IMR-90 (cell line): ENCODE data around the gene ITIH2. TPM values are rescaled to one million over a fixed set of nuclear protein-coding genes. Genes with fewer than 3 reads are reported as not detected.

Source experiments
- ATAC-seq: fragments of 200-7000 bp; cut with Tn5 transposase; 2 replicates; pipeline ENCODE4 v1.9.1; 2020; ENCODE audit warnings: low read depth, mild to moderate bottlenecking, moderate library complexity
- BruUV-seq: library from RNA; stranded (reverse); fragments of 400-500 nt; replicated peaks from 2 replicates; lab custom pipeline; 2021; lab: Mats Ljungman, UMichigan
- CTCF ChIA-PET: fragments of 300-600 bp; formaldehyde crosslinking; extraction: SDS; loops from one replicate; lab custom pipeline; 2021; ENCODE audit warnings: antibody characterized with exemption; lab: Yijun Ruan, JAX
- POLR2A ChIA-PET: fragments of 300-600 bp; sonication (Branson Sonifier 250); formaldehyde crosslinking; loops from one replicate; lab custom pipeline; 2022; ENCODE audit warnings: antibody characterized with exemption; ENCODE audit not compliant: unreplicated experiment; lab: Charles Lee
- DNase-seq: peaks from one replicate; pipeline ENCODE4 v3.0.0; 2013
- H2AFZ ChIP-seq: replicated peaks from 2 replicates; pipeline ENCODE3; 2013; ENCODE audit warnings: low read length, mild to moderate bottlenecking; ENCODE audit not compliant: poor library complexity
- H2AK5ac ChIP-seq: 2 replicates; pipeline ENCODE4 v1.6.1; 2013; ENCODE audit warnings: low read depth, low read length, inconsistent platforms
- H2AK9ac ChIP-seq: replicated peaks from 2 replicates; pipeline ENCODE3; 2013; ENCODE audit warnings: mild to moderate bottlenecking, low read depth, low read length, moderate library complexity; ENCODE audit not compliant: poor library complexity
- H2BK120ac ChIP-seq: 2 replicates; pipeline ENCODE4 v1.6.1; 2013; ENCODE audit warnings: low read depth, low read length, inconsistent platforms
- H2BK15ac ChIP-seq: 3 replicates; pipeline ENCODE4 v1.6.1; 2013; ENCODE audit warnings: low read depth, low read length, inconsistent platforms
- H2BK20ac ChIP-seq: 2 replicates; pipeline ENCODE4 v1.6.1; 2013; ENCODE audit warnings: low read depth, mild to moderate bottlenecking, inconsistent platforms, low read length, moderate library complexity
- H2BK5ac ChIP-seq: 2 replicates; pipeline ENCODE4 v1.6.1; 2013; ENCODE audit warnings: mild to moderate bottlenecking, low read depth, low read length, inconsistent platforms; ENCODE audit not compliant: poor library complexity, severe bottlenecking
- H3K14ac ChIP-seq: replicated peaks from 2 replicates; pipeline ENCODE4 v1.6.1; 2013; ENCODE audit warnings: low read depth, low read length, inconsistent platforms
- H3K18ac ChIP-seq: 2 replicates; pipeline ENCODE4 v1.6.1; 2013; ENCODE audit warnings: low read depth, low read length, control low read depth
- H3K23ac ChIP-seq: 2 replicates; pipeline ENCODE4 v1.6.1; 2013; ENCODE audit warnings: low read depth, low read length, inconsistent platforms
- H3K27ac ChIP-seq: 2 replicates; pipeline ENCODE4 v1.5.1; 2013; ENCODE audit warnings: mild to moderate bottlenecking, control low read depth, low read length; ENCODE audit not compliant: insufficient read depth
- H3K27me3 ChIP-seq: 2 replicates; pipeline ENCODE4 v1.6.1; 2013; ENCODE audit warnings: low read length; ENCODE audit not compliant: control insufficient read depth, insufficient read depth
- H3K36me3 ChIP-seq: 2 replicates; pipeline ENCODE4 v1.6.1; 2013; ENCODE audit warnings: low read length, mixed read lengths; ENCODE audit not compliant: control insufficient read depth, insufficient read depth
- H3K4ac ChIP-seq: 2 replicates; pipeline ENCODE4 v1.6.1; 2013; ENCODE audit warnings: low read depth, low read length, inconsistent platforms
- H3K4me1 ChIP-seq: 2 replicates; pipeline ENCODE4 v1.6.1; 2013; ENCODE audit warnings: low read length, mixed read lengths; ENCODE audit not compliant: control insufficient read depth, insufficient read depth
- H3K4me2 ChIP-seq: 2 replicates; pipeline ENCODE4 v1.6.1; 2013; ENCODE audit warnings: low read depth, mild to moderate bottlenecking, control low read depth, low read length, moderate library complexity
- H3K4me3 ChIP-seq: 2 replicates; pipeline ENCODE4 v1.5.1; 2013; ENCODE audit warnings: low read depth, mild to moderate bottlenecking, control low read depth, low read length, moderate library complexity; ENCODE audit not compliant: insufficient read depth
- H3K56ac ChIP-seq: 2 replicates; pipeline ENCODE4 v1.6.1; 2013; ENCODE audit warnings: low read length, inconsistent platforms; ENCODE audit not compliant: insufficient read depth; ENCODE audit errors: extremely low read depth
- H3K79me1 ChIP-seq, 2 experiments: 2 replicates each; pipeline ENCODE4 v1.6.1; 2013; ENCODE audit warnings: low read length in 2 of 2, inconsistent platforms in 1 of 2, low read depth in 1 of 2
- H3K9ac ChIP-seq: 2 replicates; pipeline ENCODE4 v1.6.1; 2013; ENCODE audit warnings: low read depth, low read length, control low read depth
- H3K9me1 ChIP-seq: 2 replicates; pipeline ENCODE4 v1.6.1; 2013; ENCODE audit warnings: low read length, inconsistent platforms; ENCODE audit not compliant: insufficient read depth
- H3K9me3 ChIP-seq: 2 replicates; pipeline ENCODE4 v1.6.1; 2013; ENCODE audit warnings: low read length; ENCODE audit not compliant: control insufficient read depth, insufficient read depth
- H4K20me1 ChIP-seq: 2 replicates; pipeline ENCODE4 v1.6.1; 2013; ENCODE audit warnings: low read length, inconsistent platforms; ENCODE audit not compliant: insufficient read depth
- H4K5ac ChIP-seq: 2 replicates; pipeline ENCODE4 v1.6.1; 2013; ENCODE audit warnings: mild to moderate bottlenecking, low read depth, low read length, control low read depth
- H4K8ac ChIP-seq, 2 experiments: 2 replicates each; pipeline ENCODE4 v1.6.1; 2013; ENCODE audit warnings: low read depth in 2 of 2, low read length in 2 of 2, control low read depth in 1 of 2, inconsistent platforms in 1 of 2
- H4K91ac ChIP-seq: 2 replicates; pipeline ENCODE4 v1.6.1; 2013; ENCODE audit warnings: low read depth, low read length, inconsistent platforms; ENCODE audit not compliant: insufficient read depth
- POLR2A ChIP-seq: IDR thresholded peaks from 2 replicates; pipeline ENCODE4 v1.6.1; 2012; ENCODE audit warnings: mild to moderate bottlenecking, low read depth, low read length
- RFX5 ChIP-seq: IDR thresholded peaks from 2 replicates; pipeline ENCODE4 v1.8.0; 2012; ENCODE audit warnings: low read depth, mild to moderate bottlenecking, low read length, moderate library complexity
- WGBS, 2 experiments: methylation state at CpG; one replicate each; pipeline versions ENCODE4 v1.1.5 to v1.1.7; 2013; ENCODE audit warnings: missing lambda C conversion rate in 2 of 2; ENCODE audit not compliant: insufficient read length in 1 of 2; ENCODE audit errors: extremely low coverage in 2 of 2; 5-methylcytosine and 5-hydroxymethylcytosine counted together
- dilution Hi-C: fragments of 300-500 bp; cut with HindIII; formaldehyde crosslinking; loops from one replicate; pipeline ENCODE4 v1.14.3; 2018; ENCODE audit warnings: low sequenced_read_pairs; ENCODE audit not compliant: unreplicated experiment
- in situ Hi-C: fragments of 300-500 bp; cut with MboI; formaldehyde crosslinking; loops from 3 replicates; pipeline ENCODE4 v1.14.3; 2019; ENCODE audit warnings: low sequenced_read_pairs, inconsistent platforms, mixed read lengths
- intact Hi-C: fragments of 100-400 bp; cut with micrococcal nuclease; formaldehyde crosslinking; loops from 2 replicates; pipeline ENCODE4 v1.10.0; 2022
- polyA plus RNA-seq, 3 experiments: library from polyadenylated mRNA; depleted of rRNA; stranded (reverse); fragments of >200 nt; gene quantifications; 2 replicates each; pipeline ENCODE4 v1.2.3, GENCODE V29; 2012; ENCODE audit warnings: low replicate concordance in 1 of 3
- total RNA-seq: library from RNA; depleted of rRNA; stranded (reverse); fragments of >200 nt; gene quantifications from 2 replicates; pipeline ENCODE4 v1.2.3, GENCODE V29; 2012

Gene ITIH2
- total and polyA plus RNA-seq, 2 of the 4 experiments (the other 2 are of a cell fraction), result not detected

DNA sequence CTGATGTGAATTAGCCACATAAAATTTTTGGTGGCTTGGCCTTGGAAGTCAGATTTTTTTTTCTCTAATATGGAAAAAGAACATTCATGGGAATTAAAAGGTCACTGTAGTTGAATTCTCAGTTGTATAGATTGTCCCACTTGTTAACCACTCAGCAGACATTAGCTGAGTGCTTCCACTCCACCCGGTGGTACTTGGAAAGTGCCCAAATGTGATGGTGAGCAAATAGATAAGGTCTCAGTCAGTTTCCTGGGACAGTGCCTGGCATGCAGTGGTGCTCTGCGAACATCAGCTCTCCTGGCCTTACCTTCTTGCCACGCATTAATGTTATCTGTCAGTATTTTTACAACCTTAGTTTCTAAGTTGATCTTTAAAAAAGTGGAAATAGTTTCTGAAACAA, 86.3 kb downstream of the ITIH2 start:
- Histone ChIP-seq H3K9me3 (no peaks in the 10 kb centered on the region), H4K5ac (no peak overlapping the region), H3K36me3 (no peaks in the 10 kb centered on the region; the same call in 1 of the 2 replicates), H3K4ac (0 out of 2 replicates have a peak overlapping the region, but pooled peaks have one; percentile 48), H3K4me3 (peak overlapping the region; percentile 10), H3K56ac (no peak overlapping the region), H2AK5ac (no peak overlapping the region; the same call in 1 of the 2 replicates), H4K91ac (no peak overlapping the region), H2BK15ac (no peak overlapping the region), H4K20me1 (peaks cover 51% of the 10 kb centered on the region), H2AFZ (no peak overlapping the region), H3K79me1 (peaks cover 2 to 46% of the 10 kb centered on the region in 2 experiments; a peak in 2 of 4 replicates), H3K9me1 (0 out of 2 replicates have a peak, but pooled peaks cover 7% of the 10 kb centered on the region), H3K4me1 (peaks cover 1% of the 10 kb centered on the region; the same call in 1 of the 2 replicates), H3K9ac (peak overlapping the region; percentile 7; the same call in 1 of the 2 replicates), H3K14ac (no peak overlapping the region), H3K23ac (peak overlapping the region; percentile 46), H2BK120ac (no peak overlapping the region), H3K27me3 (no peaks in the 10 kb centered on the region), H3K18ac (no peak overlapping the region), H3K27ac (0 out of 2 replicates have a peak overlapping the region, but pooled peaks have one; percentile 2), H4K8ac (no peak overlapping the region), H2BK5ac (no peak overlapping the region), H2AK9ac (no peak overlapping the region), H3K4me2 (peak overlapping the region; percentile 98), H2BK20ac (no peak overlapping the region)
- ATAC-seq (no peak), DNase-seq (peak; percentile 48)
- CTCF ChIA-PET, result no interaction called here
- intact Hi-C loops (no loop called here), dilution Hi-C loops (no loop called here), in situ Hi-C loops (loop anchor here (25.0 kb wide), 1 partner anchor 1052 kb away; no protein-coding TSS in a partner anchor)
- no CpG with 5 or more reads among the region's 3 CpGs for WGBS, 2 experiments
- BruUV-seq, result no TSS peak
- POLR2A ChIA-PET, result no interaction called here
- TF ChIP-seq POLR2A (peak; percentile 3; the same call in 1 of the 2 replicates), RFX5 (no peak)
